Astrocyte (in vitro differentiated cells and primary cell): ENCODE measurements around the gene UST. TPM values are rescaled to one million over a fixed set of nuclear protein-coding genes. Genes with fewer than 3 reads are reported as not detected.

ENCODE experiments used
- DNase-seq: peaks from one replicate; pipeline ENCODE4 v3.0.0-alpha.2; 2010; ENCODE audit warnings: low read depth
- FAIRE-seq: peaks from 2 replicates; lab custom pipeline; 2011; peaks lifted over from hg19 to GRCh38; lab: Jason Lieb, UNC
- H2AFZ ChIP-seq: 2 replicates; pipeline ENCODE4 v1.6.0; 2012; ENCODE audit warnings: low read depth, low read length, inconsistent platforms
- H3K27ac ChIP-seq: 2 replicates; pipeline ENCODE4 v1.5.1; 2011; ENCODE audit warnings: low read depth, low read length, inconsistent platforms
- H3K27me3 ChIP-seq: 2 replicates; pipeline ENCODE4 v1.6.0; 2011; ENCODE audit warnings: low read length, inconsistent platforms; ENCODE audit not compliant: insufficient read depth
- H3K36me3 ChIP-seq: 2 replicates; pipeline ENCODE4 v1.5.1; 2011; ENCODE audit warnings: low read length, inconsistent platforms; ENCODE audit not compliant: insufficient read depth
- H3K4me1 ChIP-seq: 2 replicates; pipeline ENCODE4 v1.5.1; 2011; ENCODE audit warnings: low read length, inconsistent platforms; ENCODE audit not compliant: insufficient read depth
- H3K4me2 ChIP-seq: 2 replicates; pipeline ENCODE4 v1.6.0; 2012; ENCODE audit warnings: low read length, inconsistent platforms
- H3K4me3 ChIP-seq: 2 replicates; pipeline ENCODE4 v1.5.1; 2011; ENCODE audit warnings: low read depth, mild to moderate bottlenecking, low read length, inconsistent platforms; ENCODE audit not compliant: insufficient read depth
- H3K79me2 ChIP-seq: 2 replicates; pipeline ENCODE4 v1.6.0; 2012; ENCODE audit warnings: mild to moderate bottlenecking, low read length, inconsistent platforms; ENCODE audit not compliant: insufficient read depth
- H3K9ac ChIP-seq: 2 replicates; pipeline ENCODE4 v1.6.0; 2012; ENCODE audit warnings: mild to moderate bottlenecking, low read length, inconsistent platforms
- H3K9me3 ChIP-seq: 2 replicates; pipeline ENCODE4 v1.5.1; 2012; ENCODE audit warnings: low read depth, mild to moderate bottlenecking, low read length, inconsistent platforms; ENCODE audit not compliant: insufficient read depth
- H4K20me1 ChIP-seq: 2 replicates; pipeline ENCODE4 v1.6.0; 2012; ENCODE audit warnings: low read length, inconsistent platforms; ENCODE audit not compliant: insufficient read depth
- H3K27ac Mint-ChIP-seq: one replicate; pipeline ENCODE4 v1.8.0; 2021; ENCODE audit warnings: mild to moderate bottlenecking, mixed read lengths; ENCODE audit not compliant: unreplicated experiment
- H3K27me3 Mint-ChIP-seq: one replicate; pipeline ENCODE4 v1.8.0; 2021; ENCODE audit warnings: low read depth, mixed read lengths; ENCODE audit not compliant: unreplicated experiment
- H3K36me3 Mint-ChIP-seq: one replicate; pipeline ENCODE4 v1.8.0; 2021; ENCODE audit warnings: low read depth, mixed read lengths; ENCODE audit not compliant: unreplicated experiment
- H3K4me1 Mint-ChIP-seq: one replicate; pipeline ENCODE4 v1.8.0; 2021; ENCODE audit warnings: low read depth, mixed read lengths; ENCODE audit not compliant: unreplicated experiment
- H3K4me3 Mint-ChIP-seq: one replicate; pipeline ENCODE4 v1.8.0; 2021; ENCODE audit warnings: mild to moderate bottlenecking, moderate library complexity, mixed read lengths; ENCODE audit not compliant: unreplicated experiment
- H3K9me3 Mint-ChIP-seq: one replicate; pipeline ENCODE4 v1.8.0; 2021; ENCODE audit warnings: mild to moderate bottlenecking, mixed read lengths; ENCODE audit not compliant: unreplicated experiment
- CTCF ChIP-seq: IDR thresholded peaks from 2 replicates; pipeline ENCODE4 v1.5.1; 2011; ENCODE audit warnings: low read depth, mild to moderate bottlenecking, inconsistent platforms, low read length, moderate library complexity; ENCODE audit not compliant: insufficient read depth
- EZH2 ChIP-seq: IDR thresholded peaks from 2 replicates; pipeline ENCODE4 v1.6.1; 2012; ENCODE audit warnings: mild to moderate bottlenecking, low read length, inconsistent platforms; ENCODE audit not compliant: insufficient read depth
- total RNA-seq: library from RNA; stranded (reverse); gene quantifications from 2 replicates; pipeline ENCODE4 v1.2.1, GENCODE V29; 2021

Gene UST
- total RNA-seq, 1 donor from 2014 or later, result 15.3 TPM

- Mint-ChIP-seq H3K27me3 (no peaks in the 10 kb centered on the region), H3K4me1 (peaks cover 53% of the 10 kb centered on the region), H3K9me3 (no peaks in the 10 kb centered on the region), H3K4me3 (peak overlapping the region; percentile 71), H3K27ac (peak overlapping the region; percentile 99), H3K36me3 (peaks cover 3% of the 10 kb centered on the region)
- Histone ChIP-seq H3K27ac (peak overlapping the region; percentile 100), H3K27me3 (no peaks in the 10 kb centered on the region), H3K36me3 (no peaks in the 10 kb centered on the region), H3K4me1 (peaks cover 45% of the 10 kb centered on the region), H4K20me1 (no peaks in the 10 kb centered on the region), H3K4me2 (peak overlapping the region; percentile 92), H3K9ac (peak overlapping the region; percentile 94), H3K79me2 (no peaks in the 10 kb centered on the region), H3K4me3 (peak overlapping the region; percentile 44), H2AFZ (peak overlapping the region; percentile 53), H3K9me3 (no peaks in the 10 kb centered on the region)
- TF ChIP-seq EZH2, result no peak
- no peak for TF ChIP-seq CTCF
- DNase-seq (peak; percentile 94), FAIRE-seq (no peak)
These were observed 285.2 kb downstream of the UST start for GRCh38 chr6:149031859-149032598.

GRCh38 chr6:149032599-149033405 is 286.0 kb downstream of the UST start:
- Histone ChIP-seq H2AFZ (peak overlapping the region; percentile 53), H3K4me3 (peak overlapping the region; percentile 44), H4K20me1 (no peaks in the 10 kb centered on the region), H3K4me2 (peak overlapping the region; percentile 92), H3K9ac (peak overlapping the region; percentile 94), H3K79me2 (no peaks in the 10 kb centered on the region), H3K27me3 (no peaks in the 10 kb centered on the region), H3K9me3 (no peaks in the 10 kb centered on the region), H3K4me1 (peaks cover 47% of the 10 kb centered on the region), H3K36me3 (no peaks in the 10 kb centered on the region), H3K27ac (peak overlapping the region; percentile 100)
- H3K27me3 Mint-ChIP-seq, result no peaks in the 10 kb centered on the region
- no peak for FAIRE-seq
- peak; percentile 91 for DNase-seq
- peak overlapping the region; percentile 71 for H3K4me3 Mint-ChIP-seq
- peaks cover 3% of the 10 kb centered on the region for H3K36me3 Mint-ChIP-seq
- H3K27ac Mint-ChIP-seq, result peak overlapping the region; percentile 99
- H3K9me3 Mint-ChIP-seq, result no peaks in the 10 kb centered on the region
- H3K4me1 Mint-ChIP-seq, result peaks cover 56% of the 10 kb centered on the region
- TF ChIP-seq CTCF (no peak), EZH2 (no peak)
